HEK293 (cell line): ENCODE data around the gene IFNAR1.

Source experiments
- CTCF ChIA-PET: fragments of 350-600 bp; formaldehyde crosslinking; extraction: SDS; loops from one replicate; lab custom pipeline; 2021; ENCODE audit warnings: antibody characterized with exemption; lab: Yijun Ruan, JAX
- POLR2A ChIA-PET: fragments of 300-600 bp; formaldehyde crosslinking; extraction: SDS; loops from one replicate; lab custom pipeline; 2020; ENCODE audit warnings: antibody characterized with exemption, inconsistent platforms; lab: Yijun Ruan, JAX
- H3K27ac ChIP-seq: fragments of 200-500 bp; sonication (Bioruptor generic); 2 replicates; pipeline ENCODE4 v1.5.1; 2014; ENCODE audit warnings: low read depth, low read length, control low read depth, inconsistent platforms; ENCODE audit errors: extremely low read depth
- H3K36me3 ChIP-seq, 2 experiments: fragments of 200-500 bp in 1 of 2; sonication (Bioruptor generic) in 1 of 2; 1 replicate in 1 of 2; 2 replicates in 1 of 2; pipeline ENCODE4 v1.5.1; 2014 to 2017; ENCODE audit warnings: inconsistent platforms in 2 of 2, low read length in 2 of 2; ENCODE audit not compliant: control insufficient read depth in 2 of 2, insufficient read depth in 1 of 2
- H3K4me1 ChIP-seq: fragments of 200-500 bp; sonication (Bioruptor generic); 2 replicates; pipeline ENCODE4 v1.5.1; 2014; ENCODE audit warnings: mild to moderate bottlenecking, low read length, inconsistent platforms; ENCODE audit not compliant: control insufficient read depth, insufficient read depth
- H3K4me3 ChIP-seq: 2 replicates; pipeline ENCODE4 v1.5.1; 2011; ENCODE audit warnings: low read depth, mild to moderate bottlenecking, control low read depth, low read length, moderate library complexity
- H3K9me3 ChIP-seq: fragments of 200-500 bp; sonication (Bioruptor generic); 2 replicates; pipeline ENCODE4 v1.5.1; 2014; ENCODE audit warnings: low read depth, low read length, inconsistent platforms; ENCODE audit not compliant: control insufficient read depth, insufficient read depth
- KLF10 ChIP-seq: fragments of 450-650 bp; IDR thresholded peaks from 2 replicates; pipeline ENCODE4 v1.5.1; 2018; ENCODE audit warnings: missing biosample characterization, mild to moderate bottlenecking, missing genetic modification characterization
- MYNN ChIP-seq: fragments of 450-650 bp; formaldehyde crosslinking; IDR thresholded peaks from 2 replicates; pipeline ENCODE4 v1.5.1; 2016; ENCODE audit warnings: missing biosample characterization, missing genetic modification characterization, borderline replicate concordance
- OVOL3 ChIP-seq: fragments of 450-650 bp; formaldehyde crosslinking; IDR thresholded peaks from 2 replicates; pipeline ENCODE4 v1.5.1; 2016; ENCODE audit warnings: missing biosample characterization, missing genetic modification characterization
- SALL2 ChIP-seq: fragments of 450-650 bp; formaldehyde crosslinking; IDR thresholded peaks from 2 replicates; pipeline ENCODE4 v1.5.0; 2017; ENCODE audit warnings: missing biosample characterization, mild to moderate bottlenecking, missing genetic modification characterization, borderline replicate concordance
- SP2 ChIP-seq: fragments of 450-650 bp; formaldehyde crosslinking; IDR thresholded peaks from 2 replicates; pipeline ENCODE4 v1.5.1; 2016; ENCODE audit warnings: missing biosample characterization, missing genetic modification characterization
- ZBTB1 ChIP-seq: fragments of 450-650 bp; formaldehyde crosslinking; IDR thresholded peaks from 2 replicates; pipeline ENCODE4 v1.5.1; 2016; ENCODE audit warnings: missing biosample characterization, missing genetic modification characterization
- ZFP41 ChIP-seq: fragments of 450-650 bp; formaldehyde crosslinking; IDR thresholded peaks from 2 replicates; pipeline ENCODE4 v1.5.1; 2016; ENCODE audit warnings: missing biosample characterization, missing genetic modification characterization, borderline replicate concordance
- ZNF10 ChIP-seq: fragments of 450-650 bp; formaldehyde crosslinking; IDR thresholded peaks from 2 replicates; pipeline ENCODE4 v1.5.1; 2017; ENCODE audit warnings: missing biosample characterization, missing genetic modification characterization
- ZNF19 ChIP-seq: fragments of 450-650 bp; formaldehyde crosslinking; IDR thresholded peaks from 2 replicates; pipeline ENCODE4; 2016; ENCODE audit warnings: missing biosample characterization, missing genetic modification characterization, low read depth
- ZNF311 ChIP-seq: fragments of 450-650 bp; formaldehyde crosslinking; IDR thresholded peaks from 2 replicates; pipeline ENCODE4 v1.5.1; 2017; ENCODE audit warnings: missing biosample characterization, missing genetic modification characterization, borderline replicate concordance
- ZNF324 ChIP-seq: fragments of 450-650 bp; formaldehyde crosslinking; IDR thresholded peaks from 2 replicates; pipeline ENCODE4 v1.5.1; 2016; ENCODE audit warnings: missing biosample characterization, missing genetic modification characterization
- ZNF596 ChIP-seq: fragments of 450-650 bp; IDR thresholded peaks from 2 replicates; pipeline ENCODE4 v1.5.0; 2018; ENCODE audit warnings: missing biosample characterization, mild to moderate bottlenecking, missing genetic modification characterization, moderate library complexity
- ZNF707 ChIP-seq: fragments of 450-650 bp; formaldehyde crosslinking; IDR thresholded peaks from 2 replicates; pipeline ENCODE4 v1.5.1; 2016; ENCODE audit warnings: missing biosample characterization, missing genetic modification characterization
- ZXDB ChIP-seq: fragments of 450-650 bp; formaldehyde crosslinking; IDR thresholded peaks from 2 replicates; pipeline ENCODE4 v1.5.1; 2016; ENCODE audit warnings: missing biosample characterization, missing genetic modification characterization
- TF ChIP-seq, protein P1 (sequence below): fragments of 450-650 bp; formaldehyde crosslinking; IDR thresholded peaks from 2 replicates; pipeline ENCODE4 v1.5.1; 2017; ENCODE audit warnings: missing biosample characterization, missing genetic modification characterization
- TF ChIP-seq, protein P2 (sequence below): fragments of 450-650 bp; formaldehyde crosslinking; IDR thresholded peaks from 2 replicates; pipeline ENCODE4 v1.5.1; 2016; ENCODE audit warnings: missing biosample characterization, missing genetic modification characterization
- TF ChIP-seq, protein P3 (sequence below): fragments of 450-650 bp; formaldehyde crosslinking; IDR thresholded peaks from 2 replicates; pipeline ENCODE4 v1.5.1; 2016; ENCODE audit warnings: missing biosample characterization, missing genetic modification characterization, low read depth

The IFNAR1 gene

DNA sequence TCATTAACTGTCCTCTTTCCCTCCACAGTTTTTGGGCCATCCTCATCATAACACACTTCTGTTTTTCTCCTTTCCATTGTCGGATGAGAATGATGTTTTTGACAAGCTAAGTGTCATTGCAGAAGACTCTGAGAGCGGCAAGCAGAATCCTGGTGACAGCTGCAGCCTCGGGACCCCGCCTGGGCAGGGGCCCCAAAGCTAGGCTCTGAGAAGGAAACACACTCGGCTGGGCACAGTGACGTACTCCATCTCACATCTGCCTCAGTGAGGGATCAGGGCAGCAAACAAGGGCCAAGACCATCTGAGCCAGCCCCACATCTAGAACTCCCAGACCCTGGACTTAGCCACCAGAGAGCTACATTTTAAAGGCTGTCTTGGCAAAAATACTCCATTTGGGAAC lies 28.6 kb upstream of the IFNAR1 start:
- TF ChIP-seq ZNF324 (tag by site-specific recombination), result no peak
- no peak for TF ChIP-seq ZFP41 (tag by site-specific recombination)
- TF ChIP-seq OVOL3 (tag by site-specific recombination), result no peak
- no peak for TF ChIP-seq SALL2 (tag by site-specific recombination)
- no peak for TF ChIP-seq ZBTB1
- POLR2A ChIA-PET, result no interaction called here
- Histone ChIP-seq H3K36me3 (peaks cover 9 to 24% of the 10 kb centered on the region in 2 experiments; a peak in 2 of 3 replicates), H3K9me3 (no peaks in the 10 kb centered on the region), H3K4me1 (peaks cover 6% of the 10 kb centered on the region; the same call in 1 of the 2 replicates), H3K4me3 (no peak overlapping the region), H3K27ac (no peak overlapping the region)
- CTCF ChIA-PET, result interaction anchor here (0.9 kb wide), 1 partner anchor 63 kb away, joined by 3 read pairs; no protein-coding TSS in a partner anchor

DNA sequence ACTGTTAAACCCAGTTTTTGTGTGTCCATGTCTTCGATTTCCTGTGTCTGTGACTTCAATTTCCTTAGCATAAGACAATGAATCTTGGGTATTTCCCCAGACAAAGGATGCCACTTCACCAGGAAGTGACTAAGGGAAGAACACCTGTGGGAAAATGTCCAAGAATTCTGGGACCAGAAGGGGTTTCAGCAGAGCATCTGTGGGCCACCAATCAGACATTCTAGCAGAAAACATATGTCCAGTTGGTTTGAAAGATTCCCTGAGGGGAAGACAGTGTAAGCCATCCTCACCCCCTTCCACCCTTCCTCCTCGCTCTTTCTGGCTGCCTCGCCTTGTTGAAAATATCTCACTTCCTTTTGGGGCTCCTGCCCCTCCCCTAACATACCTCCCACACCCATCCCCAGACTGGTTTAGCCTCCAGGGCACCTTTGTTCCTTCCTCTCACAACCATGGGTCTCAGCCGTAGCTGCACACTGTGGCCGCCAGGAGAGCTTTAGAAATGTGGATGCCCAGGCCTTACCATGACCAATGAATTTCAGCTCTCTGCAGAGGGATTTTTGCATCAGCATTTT lies 25.5 kb upstream of the IFNAR1 start:
- H3K9me3 ChIP-seq, result no peaks in the 10 kb centered on the region
- CTCF ChIA-PET, result interaction anchor here (0.6 to 2.7 kb wide), 5 partner anchors 25 to 1155 kb away, joined by 3 to 7 read pairs (median 5); no protein-coding TSS in a partner anchor
- POLR2A ChIA-PET, result no interaction called here
- H3K36me3 ChIP-seq, result peaks cover 6% of the 10 kb centered on the region in 2 experiments; a peak in 2 of 3 replicates
- no peak for TF ChIP-seq ZNF596
- TF ChIP-seq, protein P1, sequence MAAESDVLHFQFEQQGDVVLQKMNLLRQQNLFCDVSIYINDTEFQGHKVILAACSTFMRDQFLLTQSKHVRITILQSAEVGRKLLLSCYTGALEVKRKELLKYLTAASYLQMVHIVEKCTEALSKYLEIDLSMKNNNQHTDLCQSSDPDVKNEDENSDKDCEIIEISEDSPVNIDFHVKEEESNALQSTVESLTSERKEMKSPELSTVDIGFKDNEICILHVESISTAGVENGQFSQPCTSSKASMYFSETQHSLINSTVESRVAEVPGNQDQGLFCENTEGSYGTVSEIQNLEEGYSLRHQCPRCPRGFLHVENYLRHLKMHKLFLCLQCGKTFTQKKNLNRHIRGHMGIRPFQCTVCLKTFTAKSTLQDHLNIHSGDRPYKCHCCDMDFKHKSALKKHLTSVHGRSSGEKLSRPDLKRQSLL (tag by site-specific recombination), result no peak
- TF ChIP-seq SP2 (tag by site-specific recombination), result no peak
- TF ChIP-seq MYNN, result no peak
- no peak for TF ChIP-seq ZNF707 (tag by site-specific recombination)
- TF ChIP-seq ZNF10, result no peak
- no peak for TF ChIP-seq ZXDB
- no peak for TF ChIP-seq ZNF19
- TF ChIP-seq, protein P2, sequence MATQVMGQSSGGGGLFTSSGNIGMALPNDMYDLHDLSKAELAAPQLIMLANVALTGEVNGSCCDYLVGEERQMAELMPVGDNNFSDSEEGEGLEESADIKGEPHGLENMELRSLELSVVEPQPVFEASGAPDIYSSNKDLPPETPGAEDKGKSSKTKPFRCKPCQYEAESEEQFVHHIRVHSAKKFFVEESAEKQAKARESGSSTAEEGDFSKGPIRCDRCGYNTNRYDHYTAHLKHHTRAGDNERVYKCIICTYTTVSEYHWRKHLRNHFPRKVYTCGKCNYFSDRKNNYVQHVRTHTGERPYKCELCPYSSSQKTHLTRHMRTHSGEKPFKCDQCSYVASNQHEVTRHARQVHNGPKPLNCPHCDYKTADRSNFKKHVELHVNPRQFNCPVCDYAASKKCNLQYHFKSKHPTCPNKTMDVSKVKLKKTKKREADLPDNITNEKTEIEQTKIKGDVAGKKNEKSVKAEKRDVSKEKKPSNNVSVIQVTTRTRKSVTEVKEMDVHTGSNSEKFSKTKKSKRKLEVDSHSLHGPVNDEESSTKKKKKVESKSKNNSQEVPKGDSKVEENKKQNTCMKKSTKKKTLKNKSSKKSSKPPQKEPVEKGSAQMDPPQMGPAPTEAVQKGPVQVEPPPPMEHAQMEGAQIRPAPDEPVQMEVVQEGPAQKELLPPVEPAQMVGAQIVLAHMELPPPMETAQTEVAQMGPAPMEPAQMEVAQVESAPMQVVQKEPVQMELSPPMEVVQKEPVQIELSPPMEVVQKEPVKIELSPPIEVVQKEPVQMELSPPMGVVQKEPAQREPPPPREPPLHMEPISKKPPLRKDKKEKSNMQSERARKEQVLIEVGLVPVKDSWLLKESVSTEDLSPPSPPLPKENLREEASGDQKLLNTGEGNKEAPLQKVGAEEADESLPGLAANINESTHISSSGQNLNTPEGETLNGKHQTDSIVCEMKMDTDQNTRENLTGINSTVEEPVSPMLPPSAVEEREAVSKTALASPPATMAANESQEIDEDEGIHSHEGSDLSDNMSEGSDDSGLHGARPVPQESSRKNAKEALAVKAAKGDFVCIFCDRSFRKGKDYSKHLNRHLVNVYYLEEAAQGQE (tag by site-specific recombination), result no peak
- TF ChIP-seq, protein P3, sequence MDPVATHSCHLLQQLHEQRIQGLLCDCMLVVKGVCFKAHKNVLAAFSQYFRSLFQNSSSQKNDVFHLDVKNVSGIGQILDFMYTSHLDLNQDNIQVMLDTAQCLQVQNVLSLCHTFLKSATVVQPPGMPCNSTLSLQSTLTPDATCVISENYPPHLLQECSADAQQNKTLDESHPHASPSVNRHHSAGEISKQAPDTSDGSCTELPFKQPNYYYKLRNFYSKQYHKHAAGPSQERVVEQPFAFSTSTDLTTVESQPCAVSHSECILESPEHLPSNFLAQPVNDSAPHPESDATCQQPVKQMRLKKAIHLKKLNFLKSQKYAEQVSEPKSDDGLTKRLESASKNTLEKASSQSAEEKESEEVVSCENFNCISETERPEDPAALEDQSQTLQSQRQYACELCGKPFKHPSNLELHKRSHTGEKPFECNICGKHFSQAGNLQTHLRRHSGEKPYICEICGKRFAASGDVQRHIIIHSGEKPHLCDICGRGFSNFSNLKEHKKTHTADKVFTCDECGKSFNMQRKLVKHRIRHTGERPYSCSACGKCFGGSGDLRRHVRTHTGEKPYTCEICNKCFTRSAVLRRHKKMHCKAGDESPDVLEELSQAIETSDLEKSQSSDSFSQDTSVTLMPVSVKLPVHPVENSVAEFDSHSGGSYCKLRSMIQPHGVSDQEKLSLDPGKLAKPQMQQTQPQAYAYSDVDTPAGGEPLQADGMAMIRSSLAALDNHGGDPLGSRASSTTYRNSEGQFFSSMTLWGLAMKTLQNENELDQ (tag by site-specific recombination), result no peak
- TF ChIP-seq ZNF311 (tag by site-specific recombination), result no peak
- TF ChIP-seq KLF10, result no peak
- TF ChIP-seq, all 188 proteins: peak for 0
- Histone ChIP-seq H3K27ac (no peak overlapping the region), H3K4me3 (no peak overlapping the region), H3K4me1 (peaks cover 11% of the 10 kb centered on the region; the same call in 1 of the 2 replicates)
